Mucosa of rectum (tissue), 2 donors: ENCODE data around the gene IL3.
A peak's percentile ranks its signal among the peaks of the same experiment; 100 is the strongest.
"Not testable (repeated sequence)": the region's sequence is repeated elsewhere in the genome, so short reads cannot be mapped to it uniquely, and the experiment has no call there.

Experiments used
- H3K27ac ChIP-seq, 2 donors: one replicate each; pipeline ENCODE4 v1.7.0; 2013; ENCODE audit warnings: inconsistent platforms in 2 of 2, low read depth in 2 of 2, low read length in 2 of 2
- H3K27me3 ChIP-seq, 2 donors: one replicate each; pipeline ENCODE4 v1.7.0; 2013; ENCODE audit warnings: low read length in 2 of 2; ENCODE audit not compliant: control insufficient read depth in 2 of 2, insufficient read depth in 2 of 2
- H3K36me3 ChIP-seq, 2 donors: one replicate each; pipeline ENCODE4 v1.7.0; 2013; ENCODE audit warnings: low read length in 2 of 2; ENCODE audit not compliant: control insufficient read depth in 2 of 2, insufficient read depth in 2 of 2
- H3K4me1 ChIP-seq, 2 donors: one replicate each; pipeline ENCODE4 v1.7.0; 2013; ENCODE audit warnings: low read length in 2 of 2, mild to moderate bottlenecking in 1 of 2; ENCODE audit not compliant: control insufficient read depth in 2 of 2, insufficient read depth in 2 of 2
- H3K4me3 ChIP-seq, 2 donors: one replicate each; pipeline ENCODE4 v1.7.0; 2013; ENCODE audit warnings: low read length in 2 of 2
- H3K9ac ChIP-seq, 2 donors: one replicate each; pipeline ENCODE4 v1.7.0; 2013; ENCODE audit warnings: low read length in 2 of 2, low read depth in 1 of 2, mild to moderate bottlenecking in 1 of 2
- H3K9me3 ChIP-seq, 2 donors: one replicate each; pipeline ENCODE4 v1.7.0; 2013; ENCODE audit warnings: low read length in 2 of 2; ENCODE audit not compliant: control insufficient read depth in 2 of 2
- donor health status: healthy.
- donor health status: Normal muscosa, but diverticular disease.

IL3 gene

GRCh38 chr5:132099905-132100304 is 39.5 kb downstream of the IL3 start:
- Histone ChIP-seq H3K4me1 (peaks cover 16 to 29% of the 10 kb centered on the region in 2 donors), H3K36me3 (no peaks in the 10 kb centered on the region)

GRCh38 chr5:132100672-132101261 is 40.3 kb downstream of the IL3 start:
- Histone ChIP-seq H3K4me1 (peaks cover 19 to 29% of the 10 kb centered on the region in 2 donors), H3K9ac (no peak overlapping the region), H3K27ac (peak overlapping the region in 1 of 2 donors; percentile 49), H3K27me3 (no peaks in the 10 kb centered on the region), H3K9me3 (no peaks in the 10 kb centered on the region), H3K36me3 (no peaks in the 10 kb centered on the region), H3K4me3 (no peak overlapping the region)

More at GRCh38 chr5:132099905-132100304, 39.5 kb downstream of the IL3 start:
- H3K9me3 ChIP-seq: no peaks in the 10 kb centered on the region
- no peak overlapping the region for H3K4me3 ChIP-seq
- H3K9ac ChIP-seq: no peak overlapping the region
- H3K27ac ChIP-seq: no peak overlapping the region
- H3K27me3 ChIP-seq: no peaks in the 10 kb centered on the region

GRCh38 chr5:132101385-132101880 is 41.0 kb downstream of the IL3 start:
- Histone ChIP-seq H3K27me3 (no peaks in the 10 kb centered on the region), H3K36me3 (no peaks in the 10 kb centered on the region), H3K9me3 (no peaks in the 10 kb centered on the region), H3K4me1 (peaks cover 19 to 29% of the 10 kb centered on the region in 2 donors), H3K4me3 (no peak overlapping the region), H3K27ac (peak overlapping the region in 1 of 2 donors; percentile 82), H3K9ac (no peak overlapping the region)

- H3K4me3 ChIP-seq: no peak overlapping the region
- no peaks in the 10 kb centered on the region for H3K36me3 ChIP-seq
- peaks cover 19 to 29% of the 10 kb centered on the region in 2 donors for H3K4me1 ChIP-seq
- H3K27ac ChIP-seq: peak overlapping the region; percentile 57 to 82
- no peak overlapping the region for H3K9ac ChIP-seq
- H3K27me3 ChIP-seq: no peaks in the 10 kb centered on the region
- no peaks in the 10 kb centered on the region for H3K9me3 ChIP-seq
Observed at GRCh38 chr5:132102101-132102701, 41.7 kb downstream of the IL3 start.

- no peak overlapping the region for H3K4me3 ChIP-seq
- peaks cover 19 to 29% of the 10 kb centered on the region in 2 donors for H3K4me1 ChIP-seq
- peak overlapping the region; percentile 57 to 82 for H3K27ac ChIP-seq
- no peaks in the 10 kb centered on the region for H3K27me3 ChIP-seq
- H3K36me3 ChIP-seq: no peaks in the 10 kb centered on the region
- H3K9me3 ChIP-seq: no peaks in the 10 kb centered on the region
- no peak overlapping the region for H3K9ac ChIP-seq
Observed at GRCh38 chr5:132102944-132103331, 42.5 kb downstream of the IL3 start.

GRCh38 chr5:132103332-132103951 is 43.0 kb downstream of the IL3 start:
- Histone ChIP-seq H3K27me3 (no peaks in the 10 kb centered on the region), H3K27ac (peak overlapping the region; percentile 57 to 82), H3K4me1 (peaks cover 19 to 29% of the 10 kb centered on the region in 2 donors), H3K4me3 (no peak overlapping the region), H3K9me3 (no peaks in the 10 kb centered on the region), H3K36me3 (no peaks in the 10 kb centered on the region), H3K9ac (no peak overlapping the region)

- Histone ChIP-seq H3K36me3 (no peaks in the 10 kb centered on the region), H3K9me3 (no peaks in the 10 kb centered on the region), H3K4me1 (peaks cover 19 to 29% of the 10 kb centered on the region in 2 donors), H3K4me3 (peak overlapping the region in 1 of 2 donors; percentile 52), H3K27me3 (no peaks in the 10 kb centered on the region), H3K9ac (no peak overlapping the region), H3K27ac (peak overlapping the region in 1 of 2 donors; percentile 82)
Observed at GRCh38 chr5:132103969-132104391, 43.5 kb downstream of the IL3 start.

GRCh38 chr5:132104556-132104955 is 44.1 kb downstream of the IL3 start:
- H3K4me1 ChIP-seq: peaks cover 19 to 29% of the 10 kb centered on the region in 2 donors
- H3K36me3 ChIP-seq: no peaks in the 10 kb centered on the region
- no peak overlapping the region for H3K4me3 ChIP-seq
- H3K27ac ChIP-seq: peak overlapping the region in 1 of 2 donors; percentile 32
- no peak overlapping the region for H3K9ac ChIP-seq
- H3K27me3 ChIP-seq: no peaks in the 10 kb centered on the region
- no peaks in the 10 kb centered on the region for H3K9me3 ChIP-seq

GRCh38 chr5:132105688-132106087 is 45.2 kb downstream of the IL3 start:
- H3K9me3 ChIP-seq: no peaks in the 10 kb centered on the region
- H3K4me3 ChIP-seq: no peak overlapping the region
- H3K9ac ChIP-seq: no peak overlapping the region
- peaks cover 19 to 21% of the 10 kb centered on the region in 2 donors for H3K4me1 ChIP-seq
- H3K27ac ChIP-seq: no peak overlapping the region
- no peaks in the 10 kb centered on the region for H3K36me3 ChIP-seq
- no peaks in the 10 kb centered on the region for H3K27me3 ChIP-seq

GRCh38 chr5:132108495-132108894 is 48.0 kb downstream of the IL3 start:
- H3K9me3 ChIP-seq, H3K36me3 ChIP-seq, H3K4me1 ChIP-seq, H3K27ac ChIP-seq, H3K4me3 ChIP-seq, H3K27me3 ChIP-seq, H3K9ac ChIP-seq: not testable (repeated sequence)
